Kidney (tissue), 14 donors: Measurements from ENCODE around the gene PAX7. TPM values are rescaled to one million over a fixed set of nuclear protein-coding genes. Genes with fewer than 3 reads are reported as not detected.
A peak's percentile ranks its signal among the peaks of the same experiment; 100 is the strongest.

Source experiments
- DNase-seq, 5 donors: peaks; one replicate each; pipeline ENCODE4 v3.0.0-alpha.2; 2013 to 2020
- FAIRE-seq: peaks from 2 replicates; lab custom pipeline; 2012; peaks lifted over from hg19 to GRCh38; lab: Jason Lieb, UNC
- H3K27ac ChIP-seq, 2 donors: one replicate each; pipeline ENCODE4 v1.7.0; 2013; ENCODE audit warnings: low read depth in 2 of 2, low read length in 2 of 2, inconsistent platforms in 1 of 2
- H3K27me3 ChIP-seq: one replicate; pipeline ENCODE4 v1.7.1; 2013; ENCODE audit warnings: low read length, inconsistent platforms; ENCODE audit not compliant: control insufficient read depth, insufficient read depth
- H3K36me3 ChIP-seq, 3 donors: one replicate each; pipeline versions ENCODE4 v1.7.0 to v1.7.1; 2013; ENCODE audit warnings: low read length in 3 of 3, control low read depth in 1 of 3, inconsistent platforms in 1 of 3; ENCODE audit not compliant: insufficient read depth in 3 of 3, control insufficient read depth in 2 of 3
- H3K4me1 ChIP-seq, 3 donors: one replicate each; pipeline versions ENCODE4 v1.7.0 to v1.7.1; 2013; ENCODE audit warnings: low read length in 3 of 3, inconsistent platforms in 1 of 3, low read depth in 1 of 3; ENCODE audit not compliant: control insufficient read depth in 2 of 3, insufficient read depth in 2 of 3
- H3K4me3 ChIP-seq, 3 donors: one replicate each; pipeline versions ENCODE4 v1.7.0 to v1.8.1; 2013; ENCODE audit warnings: low read length in 3 of 3, control low read depth in 1 of 3, inconsistent platforms in 1 of 3
- H3K9ac ChIP-seq, 3 donors: one replicate each; pipeline versions ENCODE4 v1.7.0 to v1.7.1; 2013; ENCODE audit warnings: low read length in 3 of 3, control low read depth in 1 of 3, inconsistent platforms in 1 of 3
- H3K9me3 ChIP-seq, 3 donors: one replicate each; pipeline versions ENCODE4 v1.7.0 to v1.7.1; 2013; ENCODE audit warnings: low read length in 3 of 3, control low read depth in 1 of 3, inconsistent platforms in 1 of 3; ENCODE audit not compliant: control insufficient read depth in 2 of 3, insufficient read depth in 1 of 3
- intact Hi-C: fragments of 100-400 bp; cut with DNase I; formaldehyde crosslinking; loops from one replicate; pipeline ENCODE4 v1.11.1; 2022
- polyA plus RNA-seq: library from polyadenylated mRNA; stranded (reverse); fragments of 350-450 nt; fragmentation: Illumina TruSeq; extraction: RNeasy Lipid Tissue Mini Kit (QIAGEN cat#74804); gene quantifications from one replicate; pipeline ENCODE4 v1.2.3, GENCODE V29; 2014; ENCODE audit warnings: low read depth, low replicate concordance; ENCODE audit not compliant: insufficient read depth
- total RNA-seq: library from RNA; stranded (reverse); fragmentation: NEBNext Ultra II Directional; extraction: Animal tissue kit (Norgen Biotek cat#: 25700); gene quantifications from one replicate; pipeline ENCODE4 v1.2.1, GENCODE V29; 2021
- TF ChIP-seq, protein P1 (sequence below): IDR thresholded peaks from 3 replicates; pipeline ENCODE4 v1.5.1; 2012; ENCODE audit warnings: mild to moderate bottlenecking, moderate library complexity, borderline replicate concordance; ENCODE audit not compliant: insufficient read depth; ENCODE audit errors: extremely low read depth
- donor health status: control.
- donor health status: control.
- donor health status: control.
- donor health status: control.
- donor health status: control.
- donor health status: DM: yes; HTN: yes; CAD: no.
- donor health status: Normal renal cell carcinoma (clear cell type).

The PAX7 gene
- total and polyA plus RNA-seq, 2 donors from 2014 or later: not detected

GRCh38 chr1:18636596-18637508, 6.2 kb downstream of the PAX7 start:
- no peak overlapping the region for H3K4me3 ChIP-seq
- DNase-seq (peak in 1 of 5 donors; percentile 35), FAIRE-seq (no peak)
- TF ChIP-seq, protein P1, sequence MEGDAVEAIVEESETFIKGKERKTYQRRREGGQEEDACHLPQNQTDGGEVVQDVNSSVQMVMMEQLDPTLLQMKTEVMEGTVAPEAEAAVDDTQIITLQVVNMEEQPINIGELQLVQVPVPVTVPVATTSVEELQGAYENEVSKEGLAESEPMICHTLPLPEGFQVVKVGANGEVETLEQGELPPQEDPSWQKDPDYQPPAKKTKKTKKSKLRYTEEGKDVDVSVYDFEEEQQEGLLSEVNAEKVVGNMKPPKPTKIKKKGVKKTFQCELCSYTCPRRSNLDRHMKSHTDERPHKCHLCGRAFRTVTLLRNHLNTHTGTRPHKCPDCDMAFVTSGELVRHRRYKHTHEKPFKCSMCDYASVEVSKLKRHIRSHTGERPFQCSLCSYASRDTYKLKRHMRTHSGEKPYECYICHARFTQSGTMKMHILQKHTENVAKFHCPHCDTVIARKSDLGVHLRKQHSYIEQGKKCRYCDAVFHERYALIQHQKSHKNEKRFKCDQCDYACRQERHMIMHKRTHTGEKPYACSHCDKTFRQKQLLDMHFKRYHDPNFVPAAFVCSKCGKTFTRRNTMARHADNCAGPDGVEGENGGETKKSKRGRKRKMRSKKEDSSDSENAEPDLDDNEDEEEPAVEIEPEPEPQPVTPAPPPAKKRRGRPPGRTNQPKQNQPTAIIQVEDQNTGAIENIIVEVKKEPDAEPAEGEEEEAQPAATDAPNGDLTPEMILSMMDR: no peak
- no peak overlapping the region for H3K27ac ChIP-seq
- intact Hi-C loops: no loop called here
- peaks cover 79% of the 10 kb centered on the region for H3K27me3 ChIP-seq
- no peaks in the 10 kb centered on the region for H3K36me3 ChIP-seq
- H3K9me3 ChIP-seq: no peaks in the 10 kb centered on the region
- H3K4me1 ChIP-seq: no peaks in the 10 kb centered on the region
- H3K9ac ChIP-seq: no peak overlapping the region

- H3K4me3 ChIP-seq: no peak overlapping the region
- DNase-seq (no peak), FAIRE-seq (no peak)
- peaks cover 82% of the 10 kb centered on the region for H3K27me3 ChIP-seq
- no peaks in the 10 kb centered on the region for H3K36me3 ChIP-seq
- no peaks in the 10 kb centered on the region for H3K4me1 ChIP-seq
- no peaks in the 10 kb centered on the region for H3K9me3 ChIP-seq
- no peak overlapping the region for H3K27ac ChIP-seq
- intact Hi-C loops: no loop called here
- TF ChIP-seq, protein P1: no peak
- no peak overlapping the region for H3K9ac ChIP-seq
Measured at GRCh38 chr1:18637511-18637960, 6.9 kb downstream of the PAX7 start.

DNA sequence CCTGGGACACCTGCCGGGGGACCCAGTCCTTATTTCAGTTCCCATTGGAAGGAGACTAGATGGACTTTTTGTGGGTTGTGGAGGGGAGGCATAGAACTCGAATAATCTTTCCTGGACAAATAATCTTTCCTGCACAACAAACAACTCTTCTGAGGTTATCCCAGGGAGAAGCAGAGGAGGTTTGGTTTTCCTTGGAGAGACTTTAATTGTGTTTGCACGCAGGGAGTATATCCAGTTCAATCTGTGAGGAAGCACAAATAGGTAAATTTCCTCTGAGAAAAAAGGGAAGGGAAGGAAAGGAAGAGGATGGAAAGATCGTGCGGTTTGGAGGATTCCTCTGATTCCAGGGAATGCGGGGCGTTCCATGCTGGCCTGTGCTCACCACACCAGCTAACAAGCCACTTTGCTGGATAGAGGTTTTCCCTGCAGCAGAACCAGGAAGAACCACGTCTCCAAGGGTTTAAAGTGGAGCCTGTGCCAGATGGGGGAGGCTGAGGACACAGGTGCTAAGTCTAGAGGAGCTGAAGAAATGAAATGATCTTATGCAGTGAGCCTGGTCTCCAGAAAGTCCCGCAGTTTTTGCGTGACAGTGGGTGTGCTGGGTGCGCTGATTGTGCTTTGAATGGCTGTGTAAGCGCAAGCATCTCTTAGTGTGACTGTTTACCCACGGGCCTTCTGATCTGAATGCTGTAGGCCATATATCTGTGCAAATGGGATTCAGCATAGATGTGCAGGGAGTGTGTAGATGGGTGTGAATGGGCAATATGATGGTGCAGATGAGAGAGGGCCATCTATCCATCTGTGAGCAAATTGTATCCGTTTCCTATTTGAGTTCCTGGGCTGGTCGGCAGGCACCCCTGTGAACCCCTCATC, 7.6 kb downstream of the PAX7 start:
- DNase-seq (no peak), FAIRE-seq (no peak)
- peaks cover 79% of the 10 kb centered on the region for H3K27me3 ChIP-seq
- TF ChIP-seq, protein P1: no peak
- H3K27ac ChIP-seq: no peak overlapping the region
- H3K4me1 ChIP-seq: no peaks in the 10 kb centered on the region
- no peak overlapping the region for H3K9ac ChIP-seq
- no peaks in the 10 kb centered on the region for H3K9me3 ChIP-seq
- no peaks in the 10 kb centered on the region for H3K36me3 ChIP-seq
- intact Hi-C loops: no loop called here
- H3K4me3 ChIP-seq: no peak overlapping the region
